AG08395 (cell line): Measurements from ENCODE around the gene ALK.

Source experiments
- DNase-seq: peaks from one replicate; pipeline ENCODE4 v3.0.0; 2012; ENCODE audit warnings: mixed read lengths, low spot score

Gene ALK

GRCh38 chr2:29902356-29902755 lies 19.0 kb downstream of the ALK start:
- no peak for DNase-seq

GRCh38 chr2:29900971-29901633 lies 20.3 kb downstream of the ALK start:
- DNase-seq, result no peak

- no peak for DNase-seq
These were observed 22.4 kb downstream of the ALK start for GRCh38 chr2:29898999-29899398.

GRCh38 chr2:29894822-29895614 lies 26.4 kb downstream of the ALK start:
- DNase-seq, result no peak

GRCh38 chr2:29892585-29893259 lies 28.7 kb downstream of the ALK start:
- no peak for DNase-seq

GRCh38 chr2:29881089-29881730 lies 40.2 kb downstream of the ALK start:
- no peak for DNase-seq

- no peak for DNase-seq
These were observed 41.3 kb downstream of the ALK start for GRCh38 chr2:29880084-29880483.

- no peak for DNase-seq
These were observed 41.9 kb downstream of the ALK start for GRCh38 chr2:29879456-29879855.

- DNase-seq, result peak; percentile 16
These were observed 42.5 kb downstream of the ALK start for GRCh38 chr2:29878898-29879297.

- DNase-seq, result no peak
These were observed 45.0 kb downstream of the ALK start for GRCh38 chr2:29876374-29876773.

- no peak for DNase-seq
These were observed 46.6 kb downstream of the ALK start for GRCh38 chr2:29874745-29875144.

- DNase-seq, result no peak
These were observed 48.5 kb downstream of the ALK start for GRCh38 chr2:29872870-29873269.

GRCh38 chr2:29871541-29871940 lies 49.8 kb downstream of the ALK start:
- DNase-seq, result no peak

- no peak for DNase-seq
These were observed 55.9 kb downstream of the ALK start for GRCh38 chr2:29865512-29865911.

- DNase-seq, result no peak
These were observed 56.4 kb downstream of the ALK start for GRCh38 chr2:29864988-29865387.

- no peak for DNase-seq
These were observed 65.3 kb downstream of the ALK start for GRCh38 chr2:29855924-29856639.

- DNase-seq, result no peak
These were observed 70.6 kb downstream of the ALK start for GRCh38 chr2:29850794-29851193.

GRCh38 chr2:29848566-29849310 lies 72.6 kb downstream of the ALK start:
- no peak for DNase-seq

GRCh38 chr2:29847886-29848285 lies 73.5 kb downstream of the ALK start:
- no peak for DNase-seq

- peak; percentile 55 for DNase-seq
These were observed 76.6 kb downstream of the ALK start for GRCh38 chr2:29844713-29845326.
